ENCODE measurements around the gene CFAP69.

Gene CFAP69

DNA sequence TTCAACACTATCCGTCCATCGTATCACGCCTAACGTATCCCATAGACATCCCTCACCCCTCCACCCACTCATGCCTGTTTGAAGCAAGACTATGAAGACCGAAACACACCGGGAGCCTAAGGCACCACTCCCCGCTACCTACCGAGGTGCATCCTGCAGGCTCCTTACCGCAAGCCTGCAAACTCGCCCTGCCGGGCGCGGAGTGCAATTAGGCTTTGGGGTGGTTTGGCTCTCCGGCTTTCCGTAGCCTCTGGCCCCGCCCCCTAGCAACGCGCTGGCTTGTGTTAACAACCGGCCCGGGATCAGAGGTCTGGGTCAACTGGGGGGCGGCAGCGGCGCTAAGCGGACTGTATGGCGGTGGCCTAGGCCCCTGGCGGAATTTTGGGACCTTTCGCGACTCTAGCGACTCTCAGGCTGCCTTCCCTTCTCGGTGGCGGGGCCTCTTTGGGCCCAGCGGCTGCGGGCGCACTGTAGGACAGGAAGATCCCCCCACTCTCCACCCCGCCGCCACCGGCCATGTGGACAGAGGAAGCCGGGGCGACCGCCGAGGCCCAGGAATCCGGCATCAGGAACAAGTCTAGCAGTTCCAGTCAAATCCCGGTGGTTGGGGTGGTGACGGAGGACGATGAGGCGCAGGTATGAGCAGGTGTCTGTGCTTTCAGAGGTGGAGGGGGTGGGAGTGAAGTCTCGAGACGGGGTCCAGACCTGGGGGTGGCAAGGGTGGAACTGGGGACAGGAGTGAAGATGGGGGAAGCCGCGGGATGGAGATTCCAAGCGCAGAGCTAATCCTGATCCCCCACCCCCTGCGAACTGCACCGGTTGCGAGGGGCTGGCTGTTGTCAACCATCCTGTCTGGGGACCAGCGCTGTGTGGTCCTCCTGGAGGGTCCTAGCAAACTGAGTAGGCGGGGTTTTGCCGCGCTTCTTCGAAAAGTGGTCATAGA, at the start of gene CFAP69:
Gene CFAP69, plus strand, starts transcription at position 266 of the 943 bp plus-strand sequence. Its CDS starts 251 bp downstream, at position 517.
- peak within 1 kb of the TSS; percentile 76 for H3K4me3 ChIP-seq (ENCODE audit: low read length)
- peak within 1 kb of the TSS; percentile 55 for H3K9ac ChIP-seq (ENCODE audit: low read length)
- peaks cover 10% of the 10 kb centered on the region for H3K4me1 ChIP-seq (ENCODE audit: control insufficient read depth, low read depth, low read length)
- no peaks in the 10 kb centered on the region for H3K36me3 ChIP-seq (ENCODE audit: control insufficient read depth, low read depth, low read length)
- H3K9me3 ChIP-seq (ENCODE audit: control insufficient read depth, low read depth, low read length) = no peaks in the 10 kb centered on the region
- peaks cover 23% of the 10 kb centered on the region for H3K27me3 ChIP-seq (ENCODE audit: control insufficient read depth, insufficient read depth, low read length)
- no peak within 1 kb of the TSS for H3K27ac ChIP-seq (ENCODE audit: low read length)

- Histone ChIP-seq H3K4me1 (ENCODE audit: control insufficient read depth, low read depth, low read length) (no peaks in the 10 kb centered on the region), H3K27ac (ENCODE audit: low read length) (no peak overlapping the region), H3K36me3 (ENCODE audit: control insufficient read depth, low read depth, low read length) (no peaks in the 10 kb centered on the region), H3K9me3 (ENCODE audit: control insufficient read depth, low read depth, low read length) (no peaks in the 10 kb centered on the region), H3K4me3 (ENCODE audit: low read length) (no peak overlapping the region), H3K27me3 (ENCODE audit: control insufficient read depth, insufficient read depth, low read length) (no peaks in the 10 kb centered on the region), H3K9ac (ENCODE audit: low read length) (no peak overlapping the region)
Measured at GRCh38 chr7:90201500-90202195, 43.3 kb upstream of the CFAP69 start.

- peaks cover 12% of the 10 kb centered on the region for H3K27me3 ChIP-seq (ENCODE audit: control insufficient read depth, insufficient read depth, low read length)
- no peak overlapping the region for H3K9ac ChIP-seq (ENCODE audit: low read length)
- no peak overlapping the region for H3K4me3 ChIP-seq (ENCODE audit: low read length)
- peaks cover 2% of the 10 kb centered on the region for H3K4me1 ChIP-seq (ENCODE audit: control insufficient read depth, low read depth, low read length)
- H3K27ac ChIP-seq (ENCODE audit: low read length) = no peak overlapping the region
- H3K36me3 ChIP-seq (ENCODE audit: control insufficient read depth, low read depth, low read length) = no peaks in the 10 kb centered on the region
- no peaks in the 10 kb centered on the region for H3K9me3 ChIP-seq (ENCODE audit: control insufficient read depth, low read depth, low read length)
Measured at GRCh38 chr7:90207956-90208355, 37.0 kb upstream of the CFAP69 start.

- Histone ChIP-seq H3K4me3 (ENCODE audit: low read length) (no peak overlapping the region), H3K27ac (ENCODE audit: low read length) (no peak overlapping the region), H3K36me3 (ENCODE audit: control insufficient read depth, low read depth, low read length) (no peaks in the 10 kb centered on the region), H3K4me1 (ENCODE audit: control insufficient read depth, low read depth, low read length) (peaks cover 19% of the 10 kb centered on the region), H3K9ac (ENCODE audit: low read length) (no peak overlapping the region), H3K27me3 (ENCODE audit: control insufficient read depth, insufficient read depth, low read length) (peaks cover 12% of the 10 kb centered on the region), H3K9me3 (ENCODE audit: control insufficient read depth, low read depth, low read length) (no peaks in the 10 kb centered on the region)
Measured at GRCh38 chr7:90209776-90210175, 35.2 kb upstream of the CFAP69 start.

- Histone ChIP-seq H3K4me3 (ENCODE audit: low read length) (peak overlapping the region; percentile 96), H3K9me3 (ENCODE audit: control insufficient read depth, low read depth, low read length) (no peaks in the 10 kb centered on the region), H3K27ac (ENCODE audit: low read length) (no peak overlapping the region), H3K9ac (ENCODE audit: low read length) (peak overlapping the region; percentile 81), H3K27me3 (ENCODE audit: control insufficient read depth, insufficient read depth, low read length) (peaks cover 12% of the 10 kb centered on the region), H3K4me1 (ENCODE audit: control insufficient read depth, low read depth, low read length) (peaks cover 26% of the 10 kb centered on the region), H3K36me3 (ENCODE audit: control insufficient read depth, low read depth, low read length) (no peaks in the 10 kb centered on the region)
Measured at GRCh38 chr7:90210475-90210874, 34.5 kb upstream of the CFAP69 start.

DNA sequence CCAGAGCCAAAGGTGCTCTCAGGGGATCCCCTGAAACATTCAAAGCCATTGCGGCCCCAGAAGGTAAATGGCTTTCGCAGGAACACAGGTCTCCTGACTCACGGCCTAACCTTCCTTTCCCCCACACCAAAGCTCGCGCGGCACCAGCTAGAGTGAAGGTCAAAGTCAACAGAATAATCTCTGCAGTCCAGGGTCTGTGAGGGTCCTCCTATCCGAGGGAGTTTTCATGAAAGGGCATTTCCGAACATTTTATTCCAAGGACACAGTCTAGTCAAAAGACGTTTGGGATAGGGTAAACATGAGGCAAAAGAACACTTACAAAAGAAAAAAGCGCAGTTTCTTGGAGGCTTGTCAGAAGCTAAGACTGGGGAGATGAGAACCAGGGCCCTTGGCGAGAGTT, 34.0 kb upstream of the CFAP69 start:
- H3K4me3 ChIP-seq (ENCODE audit: low read length) = peak overlapping the region; percentile 96
- H3K9ac ChIP-seq (ENCODE audit: low read length) = peak overlapping the region; percentile 81
- H3K27ac ChIP-seq (ENCODE audit: low read length) = peak overlapping the region; percentile 69

GRCh38 chr7:90211391-90212148, 33.4 kb upstream of the CFAP69 start, which contains the start of gene STEAP2:
TSS of gene STEAP2 (plus strand) at chr7:90211740. CDS start at chr7:90225083, 13,343 bp downstream.
- Histone ChIP-seq H3K36me3 (ENCODE audit: control insufficient read depth, low read depth, low read length) (no peaks in the 10 kb centered on the region), H3K27me3 (ENCODE audit: control insufficient read depth, insufficient read depth, low read length) (peaks cover 12% of the 10 kb centered on the region), H3K27ac (ENCODE audit: low read length) (peak within 1 kb of the TSS; percentile 69), H3K4me1 (ENCODE audit: control insufficient read depth, low read depth, low read length) (peaks cover 36% of the 10 kb centered on the region), H3K4me3 (ENCODE audit: low read length) (peak within 1 kb of the TSS; percentile 96), H3K9me3 (ENCODE audit: control insufficient read depth, low read depth, low read length) (no peaks in the 10 kb centered on the region), H3K9ac (ENCODE audit: low read length) (peak within 1 kb of the TSS; percentile 81)

More for the DNA sequence above, 34.0 kb upstream of the CFAP69 start:
- Histone ChIP-seq H3K36me3 (ENCODE audit: control insufficient read depth, low read depth, low read length) (no peaks in the 10 kb centered on the region), H3K9me3 (ENCODE audit: control insufficient read depth, low read depth, low read length) (no peaks in the 10 kb centered on the region), H3K4me1 (ENCODE audit: control insufficient read depth, low read depth, low read length) (peaks cover 30% of the 10 kb centered on the region), H3K27me3 (ENCODE audit: control insufficient read depth, insufficient read depth, low read length) (peaks cover 12% of the 10 kb centered on the region)

DNA sequence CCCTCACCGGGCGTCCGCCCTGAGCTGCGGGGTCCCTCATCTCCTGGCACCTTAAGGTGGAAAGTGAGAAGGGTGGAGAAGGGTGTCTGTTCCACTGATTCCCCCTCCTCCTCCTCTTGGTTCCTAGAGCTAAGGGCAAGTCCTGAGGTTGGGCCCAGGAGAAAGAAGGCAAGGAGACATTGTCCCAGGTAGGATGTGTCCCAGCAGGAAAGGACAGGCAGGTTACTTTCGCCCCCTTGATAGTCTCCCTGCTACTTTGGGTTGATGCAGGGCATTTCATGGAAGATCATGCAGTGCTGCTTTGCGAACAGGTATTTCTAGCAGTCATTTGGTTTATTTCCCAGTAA, 32.9 kb upstream of the CFAP69 start:
- peaks cover 38% of the 10 kb centered on the region for H3K4me1 ChIP-seq (ENCODE audit: control insufficient read depth, low read depth, low read length)
- peak overlapping the region; percentile 52 for H3K9ac ChIP-seq (ENCODE audit: low read length)
- H3K36me3 ChIP-seq (ENCODE audit: control insufficient read depth, low read depth, low read length) = no peaks in the 10 kb centered on the region
- H3K27ac ChIP-seq (ENCODE audit: low read length) = no peak overlapping the region
- no peaks in the 10 kb centered on the region for H3K9me3 ChIP-seq (ENCODE audit: control insufficient read depth, low read depth, low read length)
- peak overlapping the region; percentile 96 for H3K4me3 ChIP-seq (ENCODE audit: low read length)
- H3K27me3 ChIP-seq (ENCODE audit: control insufficient read depth, insufficient read depth, low read length) = peaks cover 12% of the 10 kb centered on the region

DNA sequence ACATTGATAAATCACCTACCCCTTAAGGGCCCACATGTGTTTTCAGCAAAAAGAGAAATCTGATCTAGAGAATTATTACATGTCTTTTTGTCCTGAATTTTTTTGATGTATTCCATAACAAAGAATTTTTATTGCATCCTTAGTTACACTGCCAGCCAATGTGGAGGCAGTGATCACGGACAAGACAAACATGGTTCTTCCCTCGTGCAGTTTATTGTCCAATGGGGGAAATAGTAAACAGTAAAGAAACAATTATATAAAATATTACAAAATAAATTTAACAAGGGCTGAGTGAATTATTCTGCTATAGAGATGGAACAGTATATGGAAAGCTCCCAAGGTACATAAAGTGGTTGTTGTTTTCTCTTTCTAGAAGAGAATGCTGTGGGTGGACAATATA, 31.5 kb upstream of the CFAP69 start:
- H3K9ac ChIP-seq (ENCODE audit: low read length) = peak overlapping the region; percentile 19
- peaks cover 12% of the 10 kb centered on the region for H3K27me3 ChIP-seq (ENCODE audit: control insufficient read depth, insufficient read depth, low read length)
- H3K27ac ChIP-seq (ENCODE audit: low read length) = no peak overlapping the region
- H3K4me1 ChIP-seq (ENCODE audit: control insufficient read depth, low read depth, low read length) = peaks cover 38% of the 10 kb centered on the region
- peak overlapping the region; percentile 96 for H3K4me3 ChIP-seq (ENCODE audit: low read length)
- no peaks in the 10 kb centered on the region for H3K36me3 ChIP-seq (ENCODE audit: control insufficient read depth, low read depth, low read length)
- no peaks in the 10 kb centered on the region for H3K9me3 ChIP-seq (ENCODE audit: control insufficient read depth, low read depth, low read length)

DNA sequence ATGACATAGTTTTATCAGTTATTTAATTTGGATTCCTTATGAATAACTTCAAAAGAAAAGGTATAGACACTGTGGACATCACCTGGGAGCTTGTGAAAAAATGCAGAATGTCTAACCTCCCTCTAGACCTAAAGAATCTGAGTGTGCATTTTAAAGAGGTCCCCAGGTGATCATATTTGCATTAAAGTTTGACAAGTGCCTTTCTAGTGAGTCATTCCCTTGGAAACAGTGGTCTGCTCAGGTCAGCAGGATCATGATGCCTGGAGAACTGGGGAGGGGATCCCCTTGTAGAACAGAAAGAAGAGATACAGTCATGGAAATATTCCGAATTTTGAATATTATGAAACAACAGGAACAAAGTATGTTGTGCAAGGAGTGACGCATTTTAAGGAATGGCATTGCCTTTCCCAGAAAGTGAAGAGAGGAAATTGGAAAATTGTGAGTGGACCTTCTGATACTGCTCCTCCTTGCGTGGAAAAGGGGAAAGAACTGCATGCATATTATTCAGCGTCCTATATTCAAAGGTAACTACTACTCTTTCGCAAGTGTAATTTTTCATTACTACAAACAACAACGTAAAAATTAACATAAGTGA, 28.8 kb upstream of the CFAP69 start:
- H3K27ac ChIP-seq (ENCODE audit: low read length) = no peak overlapping the region
- no peaks in the 10 kb centered on the region for H3K27me3 ChIP-seq (ENCODE audit: control insufficient read depth, insufficient read depth, low read length)
- no peaks in the 10 kb centered on the region for H3K9me3 ChIP-seq (ENCODE audit: control insufficient read depth, low read depth, low read length)
- H3K4me3 ChIP-seq (ENCODE audit: low read length) = no peak overlapping the region
- H3K36me3 ChIP-seq (ENCODE audit: control insufficient read depth, low read depth, low read length) = no peaks in the 10 kb centered on the region
- peaks cover 38% of the 10 kb centered on the region for H3K4me1 ChIP-seq (ENCODE audit: control insufficient read depth, low read depth, low read length)
- no peak overlapping the region for H3K9ac ChIP-seq (ENCODE audit: low read length)

- H3K27me3 ChIP-seq (ENCODE audit: control insufficient read depth, insufficient read depth, low read length) = no peaks in the 10 kb centered on the region
- peaks cover 38% of the 10 kb centered on the region for H3K4me1 ChIP-seq (ENCODE audit: control insufficient read depth, low read depth, low read length)
- H3K9me3 ChIP-seq (ENCODE audit: control insufficient read depth, low read depth, low read length) = no peaks in the 10 kb centered on the region
- no peak overlapping the region for H3K27ac ChIP-seq (ENCODE audit: low read length)
- no peaks in the 10 kb centered on the region for H3K36me3 ChIP-seq (ENCODE audit: control insufficient read depth, low read depth, low read length)
- no peak overlapping the region for H3K9ac ChIP-seq (ENCODE audit: low read length)
- no peak overlapping the region for H3K4me3 ChIP-seq (ENCODE audit: low read length)
Measured at GRCh38 chr7:90216771-90217170, 28.2 kb upstream of the CFAP69 start.

Measured in iPS-18a (cell line).